Ovary (tissue), 3 donors: ENCODE results near the gene TPSD1.

Experiments
- EP300 ChIP-seq: sonication (generic); formaldehyde crosslinking; IDR thresholded peaks from one replicate; pipeline ENCODE4 v1.6.1; 2017; ENCODE audit warnings: antibody characterized with exemption
- POLR2A ChIP-seq: fragments of 450-650 bp; IDR thresholded peaks from one replicate; pipeline ENCODE4 v1.6.1; 2017; ENCODE audit warnings: antibody characterized with exemption, mild to moderate bottlenecking, moderate library complexity
- TF ChIP-seq, protein P1 (sequence below), 3 donors: fragments of 450-650 bp in 2 of 3; fragments of 200-600 bp in 1 of 3; IDR thresholded peaks; one replicate each; pipeline versions ENCODE4 v1.5.1 to v1.8.0; 2016 to 2022; ENCODE audit warnings: antibody characterized with exemption in 3 of 3, mild to moderate bottlenecking in 1 of 3
- donor health status: DM: no; HTN: no; CAD: no.

GRCh38 chr16:1286513-1287094 lies 30.7 kb downstream of the TPSD1 start:
- TF ChIP-seq POLR2A (no peak), EP300 (no peak)
- TF ChIP-seq, protein P1, sequence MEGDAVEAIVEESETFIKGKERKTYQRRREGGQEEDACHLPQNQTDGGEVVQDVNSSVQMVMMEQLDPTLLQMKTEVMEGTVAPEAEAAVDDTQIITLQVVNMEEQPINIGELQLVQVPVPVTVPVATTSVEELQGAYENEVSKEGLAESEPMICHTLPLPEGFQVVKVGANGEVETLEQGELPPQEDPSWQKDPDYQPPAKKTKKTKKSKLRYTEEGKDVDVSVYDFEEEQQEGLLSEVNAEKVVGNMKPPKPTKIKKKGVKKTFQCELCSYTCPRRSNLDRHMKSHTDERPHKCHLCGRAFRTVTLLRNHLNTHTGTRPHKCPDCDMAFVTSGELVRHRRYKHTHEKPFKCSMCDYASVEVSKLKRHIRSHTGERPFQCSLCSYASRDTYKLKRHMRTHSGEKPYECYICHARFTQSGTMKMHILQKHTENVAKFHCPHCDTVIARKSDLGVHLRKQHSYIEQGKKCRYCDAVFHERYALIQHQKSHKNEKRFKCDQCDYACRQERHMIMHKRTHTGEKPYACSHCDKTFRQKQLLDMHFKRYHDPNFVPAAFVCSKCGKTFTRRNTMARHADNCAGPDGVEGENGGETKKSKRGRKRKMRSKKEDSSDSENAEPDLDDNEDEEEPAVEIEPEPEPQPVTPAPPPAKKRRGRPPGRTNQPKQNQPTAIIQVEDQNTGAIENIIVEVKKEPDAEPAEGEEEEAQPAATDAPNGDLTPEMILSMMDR (IDR thresholded peaks at IDR 0.05): no peak
